Astrocyte of the spinal cord (primary cell): ENCODE results near the gene EML3.

Experiments
- DNase-seq: peaks from one replicate; pipeline ENCODE4 v3.0.0; 2011; ENCODE audit warnings: low read depth, low spot score
- H3K4me3 ChIP-seq: 2 replicates; pipeline ENCODE4 v1.5.1; 2011; ENCODE audit warnings: low read depth, mild to moderate bottlenecking, low read length, moderate library complexity
- in situ Hi-C: cut with HindIII; loops from 2 replicates; pipeline ENCODE4 v1.10.0; 2017; ENCODE audit warnings: low sequenced_read_pairs
- TF ChIP-seq, protein P1 (sequence below): IDR thresholded peaks from 2 replicates; pipeline ENCODE4 v1.5.1; 2012; ENCODE audit warnings: low read depth, mild to moderate bottlenecking, low read length, inconsistent platforms

EML3 gene

DNA sequence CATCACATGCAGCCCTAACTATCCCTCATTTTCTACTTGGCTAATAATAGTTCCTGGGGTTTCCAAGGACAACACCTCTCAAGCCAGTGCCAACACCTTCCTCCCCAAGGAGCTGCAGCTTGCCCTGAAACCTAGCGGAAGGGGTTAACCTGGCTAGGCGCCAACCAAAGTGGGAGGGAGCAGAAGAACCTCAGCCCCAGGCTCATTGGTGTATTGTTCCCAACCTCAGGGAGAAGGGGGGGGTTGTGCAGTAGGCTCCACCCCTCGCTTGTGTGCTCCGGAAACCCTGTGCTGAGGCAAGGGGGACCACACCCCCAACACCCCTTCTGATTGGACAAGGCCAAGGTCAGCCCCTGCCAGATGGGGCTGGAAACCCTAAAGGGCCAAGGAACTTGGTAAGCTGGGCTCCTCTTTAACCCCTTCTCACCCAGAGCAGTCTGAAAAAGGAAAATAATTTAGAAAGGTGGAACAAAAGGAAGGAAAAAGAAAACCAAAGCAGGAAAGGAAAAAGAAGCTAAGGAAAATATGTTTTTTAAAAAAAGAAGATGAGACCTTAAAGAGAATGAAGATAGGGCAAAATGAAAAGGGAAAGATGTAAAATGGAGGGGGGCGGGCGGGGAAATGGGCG, 13.4 kb downstream of the EML3 start:
- TF ChIP-seq, protein P1, sequence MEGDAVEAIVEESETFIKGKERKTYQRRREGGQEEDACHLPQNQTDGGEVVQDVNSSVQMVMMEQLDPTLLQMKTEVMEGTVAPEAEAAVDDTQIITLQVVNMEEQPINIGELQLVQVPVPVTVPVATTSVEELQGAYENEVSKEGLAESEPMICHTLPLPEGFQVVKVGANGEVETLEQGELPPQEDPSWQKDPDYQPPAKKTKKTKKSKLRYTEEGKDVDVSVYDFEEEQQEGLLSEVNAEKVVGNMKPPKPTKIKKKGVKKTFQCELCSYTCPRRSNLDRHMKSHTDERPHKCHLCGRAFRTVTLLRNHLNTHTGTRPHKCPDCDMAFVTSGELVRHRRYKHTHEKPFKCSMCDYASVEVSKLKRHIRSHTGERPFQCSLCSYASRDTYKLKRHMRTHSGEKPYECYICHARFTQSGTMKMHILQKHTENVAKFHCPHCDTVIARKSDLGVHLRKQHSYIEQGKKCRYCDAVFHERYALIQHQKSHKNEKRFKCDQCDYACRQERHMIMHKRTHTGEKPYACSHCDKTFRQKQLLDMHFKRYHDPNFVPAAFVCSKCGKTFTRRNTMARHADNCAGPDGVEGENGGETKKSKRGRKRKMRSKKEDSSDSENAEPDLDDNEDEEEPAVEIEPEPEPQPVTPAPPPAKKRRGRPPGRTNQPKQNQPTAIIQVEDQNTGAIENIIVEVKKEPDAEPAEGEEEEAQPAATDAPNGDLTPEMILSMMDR = no peak
- DNase-seq = peak; percentile 98
- peak overlapping the region; percentile 3 for H3K4me3 ChIP-seq
- in situ Hi-C loops = no loop called here

DNA sequence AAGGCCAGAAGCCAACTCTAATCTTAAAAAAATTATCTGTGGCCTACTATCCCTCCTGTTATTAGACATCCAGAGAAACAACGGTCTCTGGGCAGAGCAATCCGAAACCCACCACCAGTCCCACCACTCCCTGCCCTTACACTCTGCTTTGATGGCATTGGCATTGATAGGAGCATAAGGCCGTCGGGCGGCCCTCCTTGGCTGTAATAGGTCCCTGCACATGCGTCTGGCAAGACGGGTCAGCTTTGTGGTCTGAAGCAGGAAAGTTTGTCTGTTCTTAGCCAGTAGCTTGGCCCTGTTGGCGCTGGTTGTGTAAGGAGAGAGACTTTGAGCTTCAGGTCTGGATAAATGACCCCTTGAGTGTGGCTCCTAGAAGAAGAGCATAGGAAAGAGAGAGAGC, 17.5 kb downstream of the EML3 start:
- in situ Hi-C loops = no loop called here
- no peak overlapping the region for H3K4me3 ChIP-seq
- TF ChIP-seq, protein P1 = no peak
- no peak for DNase-seq

GRCh38 chr11:62593434-62594044, 19.0 kb downstream of the EML3 start:
- H3K4me3 ChIP-seq = no peak overlapping the region
- TF ChIP-seq, protein P1 = peak; percentile 78
- peak; percentile 65 for DNase-seq
- in situ Hi-C loops = no loop called here

GRCh38 chr11:62592989-62593421, 19.6 kb downstream of the EML3 start:
- no peak for DNase-seq
- TF ChIP-seq, protein P1 = no peak
- no peak overlapping the region for H3K4me3 ChIP-seq
- in situ Hi-C loops = no loop called here

- in situ Hi-C loops = no loop called here
- peak overlapping the region; percentile 93 for H3K4me3 ChIP-seq
- TF ChIP-seq, protein P1 = no peak
- DNase-seq = no peak
Measured at GRCh38 chr11:62592146-62592815, 20.3 kb downstream of the EML3 start.

- in situ Hi-C loops = no loop called here
- H3K4me3 ChIP-seq = peak within 1 kb of the TSS; percentile 93
- peak; percentile 99 for DNase-seq
- TF ChIP-seq, protein P1 = no peak
Measured at GRCh38 chr11:62591448-62592145, 21.0 kb downstream of the EML3 start, which contains the start of gene TUT1. Gene TUT1, minus strand, starts transcription at chr11:62591523. Its CDS starts 38 bp downstream, at chr11:62591485.
